NCI-H2196 treated with DMSO at 0.1 percent for 48 hours (cell line): ENCODE results near the gene SLC35E3.
"Not testable (repeated sequence)": the region's sequence is repeated elsewhere in the genome, so short reads cannot be mapped to it uniquely, and the experiment has no call there.

Experiments
- DNase-seq: peaks from one replicate; lab custom pipeline; 2025; ENCODE audit not compliant: unreplicated experiment; lab: John Stamatoyannopoulos, UW

SLC35E3 gene

GRCh38 chr12:68811573-68811972, 65.6 kb downstream of the SLC35E3 start:
- not testable (repeated sequence) for DNase-seq

GRCh38 chr12:68812553-68813241, 66.7 kb downstream of the SLC35E3 start:
- DNase-seq = no peak

- DNase-seq = no peak
Measured at GRCh38 chr12:68813242-68813593, 67.2 kb downstream of the SLC35E3 start.

- DNase-seq = no peak
Measured at GRCh38 chr12:68814490-68815231, 68.7 kb downstream of the SLC35E3 start.

GRCh38 chr12:68815232-68815927, 69.4 kb downstream of the SLC35E3 start:
- DNase-seq = no peak

- no peak for DNase-seq
Measured at GRCh38 chr12:68815928-68816800, 70.2 kb downstream of the SLC35E3 start.

- DNase-seq = not testable (repeated sequence)
Measured at GRCh38 chr12:68819481-68819880, 73.5 kb downstream of the SLC35E3 start.

GRCh38 chr12:68821357-68822188, 75.6 kb downstream of the SLC35E3 start:
- DNase-seq = no peak

- DNase-seq = no peak
Measured at GRCh38 chr12:68823696-68824095, 77.7 kb downstream of the SLC35E3 start.

GRCh38 chr12:68824131-68824530, 78.2 kb downstream of the SLC35E3 start:
- DNase-seq = no peak

GRCh38 chr12:68824597-68825250, 78.7 kb downstream of the SLC35E3 start:
- DNase-seq = no peak

- no peak for DNase-seq
Measured at GRCh38 chr12:68825569-68826217, 79.7 kb downstream of the SLC35E3 start.

- DNase-seq = no peak
Measured at GRCh38 chr12:68827895-68828671, 82.1 kb downstream of the SLC35E3 start.

- no peak for DNase-seq
Measured at GRCh38 chr12:68828672-68829068, 82.7 kb downstream of the SLC35E3 start.
